H9 (cell line): ENCODE measurements around the gene ULK2. TPM values are rescaled to one million over a fixed set of nuclear protein-coding genes. Genes with fewer than 3 reads are reported as not detected.

Source experiments
- DNase-seq: peaks from one replicate; pipeline ENCODE4 v3.0.0-alpha.2; 2017
- H2AFZ ChIP-seq: one replicate; pipeline ENCODE4 v1.6.1; 2013; ENCODE audit warnings: mild to moderate bottlenecking, low read length, control low read depth, moderate library complexity
- H2AK5ac ChIP-seq: 2 replicates; pipeline ENCODE4 v1.6.1; 2013; ENCODE audit warnings: low read length, control low read depth, mixed read lengths; ENCODE audit not compliant: insufficient read length
- H2BK120ac ChIP-seq: one replicate; pipeline ENCODE4 v1.6.1; 2013; ENCODE audit warnings: low read depth, mild to moderate bottlenecking, low read length, control low read depth, inconsistent platforms; ENCODE audit not compliant: poor library complexity, severe bottlenecking
- H2BK12ac ChIP-seq: 2 replicates; pipeline ENCODE4 v1.6.1; 2013; ENCODE audit warnings: low read length, control low read depth, mixed read lengths, low read depth; ENCODE audit not compliant: insufficient read length
- H2BK15ac ChIP-seq: 2 replicates; pipeline ENCODE4 v1.6.1; 2013; ENCODE audit warnings: low read depth, low read length, control low read depth
- H2BK20ac ChIP-seq: one replicate; pipeline ENCODE4 v1.6.1; 2013; ENCODE audit warnings: low read depth, mild to moderate bottlenecking, low read length, control low read depth, inconsistent platforms; ENCODE audit not compliant: poor library complexity, severe bottlenecking
- H2BK5ac ChIP-seq: 2 replicates; pipeline ENCODE4 v1.6.1; 2013; ENCODE audit warnings: low read length, control low read depth, mixed read lengths; ENCODE audit not compliant: insufficient read length
- H3K14ac ChIP-seq: 2 replicates; pipeline ENCODE4 v1.6.1; 2013; ENCODE audit warnings: low read length, control low read depth; ENCODE audit not compliant: insufficient read depth
- H3K18ac ChIP-seq: 2 replicates; pipeline ENCODE4 v1.6.1; 2013; ENCODE audit warnings: low read depth, mild to moderate bottlenecking, mixed read lengths, low read length, control low read depth; ENCODE audit not compliant: insufficient read length
- H3K23ac ChIP-seq: 2 replicates; pipeline ENCODE4 v1.6.1; 2013; ENCODE audit warnings: low read length, control low read depth, mixed read lengths, low read depth; ENCODE audit not compliant: insufficient read length
- H3K23me2 ChIP-seq: 2 replicates; pipeline ENCODE4 v1.6.1; 2013; ENCODE audit warnings: low read depth, mild to moderate bottlenecking, mixed read lengths, low read length, control low read depth; ENCODE audit not compliant: insufficient read length, poor library complexity, severe bottlenecking
- H3K27ac ChIP-seq: 2 replicates; pipeline ENCODE4 v1.5.1; 2013; ENCODE audit warnings: low read length, control low read depth, mixed read lengths, low read depth; ENCODE audit not compliant: insufficient read length
- H3K27me3 ChIP-seq: 2 replicates; pipeline ENCODE4 v1.6.1; 2013; ENCODE audit warnings: low read length, control low read depth, inconsistent platforms; ENCODE audit not compliant: insufficient read depth
- H3K4ac ChIP-seq: 2 replicates; pipeline ENCODE4 v1.6.1; 2013; ENCODE audit warnings: low read depth, mild to moderate bottlenecking, control low read depth, inconsistent platforms, low read length, moderate library complexity
- H3K4me1 ChIP-seq: 2 replicates; pipeline ENCODE4 v1.6.1; 2013; ENCODE audit warnings: low read length, control low read depth, inconsistent platforms; ENCODE audit not compliant: insufficient read depth
- H3K4me2 ChIP-seq: 2 replicates; pipeline ENCODE4 v1.6.1; 2013; ENCODE audit warnings: low read length, control low read depth, mixed read lengths; ENCODE audit not compliant: insufficient read length, insufficient read depth
- H3K56ac ChIP-seq: 2 replicates; pipeline ENCODE4 v1.6.1; 2013; ENCODE audit warnings: low read depth, mild to moderate bottlenecking, mixed read lengths, low read length, control low read depth; ENCODE audit not compliant: insufficient read length
- H3K79me1 ChIP-seq: 2 replicates; pipeline ENCODE4 v1.6.1; 2013; ENCODE audit warnings: low read depth, mild to moderate bottlenecking, moderate library complexity, low read length, control low read depth, inconsistent platforms; ENCODE audit not compliant: insufficient read depth, poor library complexity, severe bottlenecking
- H3K79me2 ChIP-seq: 2 replicates; pipeline ENCODE4 v1.6.1; 2013; ENCODE audit warnings: low read length, control low read depth, inconsistent platforms; ENCODE audit not compliant: insufficient read depth
- H3K9ac ChIP-seq: 2 replicates; pipeline ENCODE4 v1.6.1; 2013; ENCODE audit warnings: low read length, control low read depth, mixed read lengths; ENCODE audit not compliant: insufficient read length; ENCODE audit errors: extremely low read depth
- H3K9me3 ChIP-seq: one replicate; pipeline ENCODE4 v1.6.1; 2013; ENCODE audit warnings: low read depth, low read length, inconsistent platforms; ENCODE audit not compliant: control insufficient read depth
- H3T11ph ChIP-seq: one replicate; pipeline ENCODE4 v1.6.1; 2013; ENCODE audit warnings: mild to moderate bottlenecking, low read length, control low read depth, inconsistent platforms
- H4K20me1 ChIP-seq: one replicate; pipeline ENCODE4 v1.6.1; 2013; ENCODE audit not compliant: control insufficient read depth, insufficient read length, insufficient read depth
- H4K5ac ChIP-seq: 2 replicates; pipeline ENCODE4 v1.6.1; 2013; ENCODE audit warnings: low read depth, mild to moderate bottlenecking, mixed read lengths, low read length, control low read depth; ENCODE audit not compliant: insufficient read length
- H4K8ac ChIP-seq: replicated peaks from 2 replicates; pipeline ENCODE4 v1.6.1; 2013; ENCODE audit warnings: low read length, control low read depth, mixed read lengths, low read depth; ENCODE audit not compliant: insufficient read length
- H4K91ac ChIP-seq: 2 replicates; pipeline ENCODE4 v1.6.1; 2013; ENCODE audit warnings: low read depth, mild to moderate bottlenecking, moderate library complexity, mixed read lengths, low read length, control low read depth; ENCODE audit not compliant: insufficient read length
- H3K27ac Mint-ChIP-seq, 3 experiments: 2 replicates in 2 of 3; 3 replicates in 1 of 3; pipeline ENCODE4 v1.8.0; 2020 to 2021; ENCODE audit warnings: mixed read lengths in 3 of 3, mild to moderate bottlenecking in 1 of 3, moderate library complexity in 1 of 3
- H3K27me3 Mint-ChIP-seq: 2 replicates; pipeline ENCODE4 v1.8.0; 2021; ENCODE audit warnings: low read depth, mild to moderate bottlenecking, moderate library complexity, mixed read lengths
- H3K36me3 Mint-ChIP-seq, 3 experiments: 2 replicates in 2 of 3; 3 replicates in 1 of 3; pipeline ENCODE4 v1.8.0; 2020 to 2021; ENCODE audit warnings: low read depth in 3 of 3, mixed read lengths in 3 of 3; ENCODE audit not compliant: insufficient read depth in 1 of 3
- H3K4me1 Mint-ChIP-seq, 2 experiments: 2 replicates each; pipeline ENCODE4 v1.8.0; 2020; ENCODE audit warnings: mixed read lengths in 2 of 2
- H3K4me3 Mint-ChIP-seq, 2 experiments: 2 replicates in 1 of 2; 3 replicates in 1 of 2; pipeline ENCODE4 v1.8.0; 2020 to 2021; ENCODE audit warnings: mild to moderate bottlenecking in 2 of 2, mixed read lengths in 2 of 2, moderate library complexity in 1 of 2
- H3K9me3 Mint-ChIP-seq, 2 experiments: 2 replicates in 1 of 2; 3 replicates in 1 of 2; pipeline ENCODE4 v1.8.0; 2020; ENCODE audit warnings: mild to moderate bottlenecking in 2 of 2, mixed read lengths in 2 of 2, moderate library complexity in 1 of 2
- WGBS: extraction: QIAGEN DNeasy Blood & Tissue Kit; methylation state at CpG from one replicate; pipeline ENCODE4 v1.1.7; 2013; ENCODE audit warnings: missing lambda C conversion rate, low lambda C conversion rate, mixed read lengths; ENCODE audit not compliant: insufficient read length; ENCODE audit errors: extremely low coverage; 5-methylcytosine and 5-hydroxymethylcytosine counted together
- total RNA-seq: library from RNA; stranded (reverse); gene quantifications from 2 replicates; pipeline ENCODE4 v1.2.1, GENCODE V29; 2021
- TF ChIP-seq, protein P1 (sequence below): fragments of 200-600 bp; sonication (generic); conservative IDR thresholded peaks from 3 replicates; pipeline ENCODE4 v1.8.0; 2021; ENCODE audit warnings: antibody characterized with exemption, mild to moderate bottlenecking

ULK2 gene
- total RNA-seq, 1 experiment from 2014 or later = 11.5 TPM

GRCh38 chr17:19911033-19911432 is 43.3 kb upstream of the ULK2 start:
- TF ChIP-seq, protein P1, sequence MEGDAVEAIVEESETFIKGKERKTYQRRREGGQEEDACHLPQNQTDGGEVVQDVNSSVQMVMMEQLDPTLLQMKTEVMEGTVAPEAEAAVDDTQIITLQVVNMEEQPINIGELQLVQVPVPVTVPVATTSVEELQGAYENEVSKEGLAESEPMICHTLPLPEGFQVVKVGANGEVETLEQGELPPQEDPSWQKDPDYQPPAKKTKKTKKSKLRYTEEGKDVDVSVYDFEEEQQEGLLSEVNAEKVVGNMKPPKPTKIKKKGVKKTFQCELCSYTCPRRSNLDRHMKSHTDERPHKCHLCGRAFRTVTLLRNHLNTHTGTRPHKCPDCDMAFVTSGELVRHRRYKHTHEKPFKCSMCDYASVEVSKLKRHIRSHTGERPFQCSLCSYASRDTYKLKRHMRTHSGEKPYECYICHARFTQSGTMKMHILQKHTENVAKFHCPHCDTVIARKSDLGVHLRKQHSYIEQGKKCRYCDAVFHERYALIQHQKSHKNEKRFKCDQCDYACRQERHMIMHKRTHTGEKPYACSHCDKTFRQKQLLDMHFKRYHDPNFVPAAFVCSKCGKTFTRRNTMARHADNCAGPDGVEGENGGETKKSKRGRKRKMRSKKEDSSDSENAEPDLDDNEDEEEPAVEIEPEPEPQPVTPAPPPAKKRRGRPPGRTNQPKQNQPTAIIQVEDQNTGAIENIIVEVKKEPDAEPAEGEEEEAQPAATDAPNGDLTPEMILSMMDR = no peak
- H3K27me3 ChIP-seq = no peaks in the 10 kb centered on the region
- Mint-ChIP-seq H3K27me3 (no peaks in the 10 kb centered on the region), H3K27ac (peak overlapping the region in 1 of 3 experiments; percentile 3; a peak in 2 of 7 replicates), H3K9me3 (no peaks in the 10 kb centered on the region), H3K4me3 (no peak overlapping the region), H3K4me1 (peaks cover 10 to 11% of the 10 kb centered on the region in 2 experiments), H3K36me3 (peaks cover 21 to 69% (median 55%) of the 10 kb centered on the region in 3 experiments; a peak in 6 of 7 replicates)
- H3K9ac ChIP-seq = no peak overlapping the region
- H3T11ph ChIP-seq = no peak overlapping the region
- H2BK12ac ChIP-seq = no peak overlapping the region
- DNase-seq = no peak
- no peaks in the 10 kb centered on the region for H3K79me2 ChIP-seq
- no peaks in the 10 kb centered on the region for H3K79me1 ChIP-seq
- H2AFZ ChIP-seq = no peak overlapping the region
- no peak overlapping the region for H2BK15ac ChIP-seq
- H3K4me1 ChIP-seq = no peaks in the 10 kb centered on the region; the same call in 1 of the 2 replicates
- H4K5ac ChIP-seq = no peak overlapping the region
- no peak overlapping the region for H4K91ac ChIP-seq
- no peak overlapping the region for H3K27ac ChIP-seq
- no peak overlapping the region for H2BK20ac ChIP-seq
- no peak overlapping the region for H3K18ac ChIP-seq
- no peak overlapping the region for H3K14ac ChIP-seq
- no peak overlapping the region for H3K56ac ChIP-seq
- H4K20me1 ChIP-seq = no peaks in the 10 kb centered on the region
- H3K23me2 ChIP-seq = no peaks in the 10 kb centered on the region
- H3K9me3 ChIP-seq = no peaks in the 10 kb centered on the region
- no peak overlapping the region for H2BK120ac ChIP-seq
- WGBS = 100% methylated on average over 1 of the region's 2 CpGs
- H4K8ac ChIP-seq = no peak overlapping the region
- no peak overlapping the region for H3K4me2 ChIP-seq
- H3K4ac ChIP-seq = no peak overlapping the region
- H3K23ac ChIP-seq = no peak overlapping the region
- H2BK5ac ChIP-seq = no peak overlapping the region
- no peak overlapping the region for H2AK5ac ChIP-seq
